Transverse colon (tissue), 4 donors: Measurements from ENCODE around the gene AGPS. TPM values are rescaled to one million over a fixed set of nuclear protein-coding genes. Genes with fewer than 3 reads are reported as not detected.

ENCODE experiments used
- DNase-seq: peaks from one replicate; pipeline ENCODE4 v3.0.0-alpha.2; 2019
- H3K27ac ChIP-seq, 4 donors: fragments of 200-600 bp; sonication (generic); 2 replicates each; pipeline ENCODE4 v1.5.1; 2016 to 2018; ENCODE audit warnings: inconsistent platforms in 4 of 4
- H3K27me3 ChIP-seq: fragments of 200-600 bp; sonication (generic); 2 replicates; pipeline ENCODE4 v1.5.1; 2017; ENCODE audit warnings: inconsistent platforms
- H3K36me3 ChIP-seq, 4 donors: fragments of 200-600 bp; sonication (generic); 2 replicates each; pipeline ENCODE4 v1.5.1; 2017 to 2019; ENCODE audit warnings: inconsistent platforms in 4 of 4
- H3K4me1 ChIP-seq, 4 donors: fragments of 200-600 bp; sonication (generic); 2 replicates each; pipeline ENCODE4 v1.5.1; 2017 to 2020; ENCODE audit warnings: inconsistent platforms in 4 of 4
- H3K4me3 ChIP-seq, 4 donors: fragments of 200-600 bp; sonication (generic); 1 replicate in 1 of 4; 2 replicates in 3 of 4; pipeline versions ENCODE4 v1.5.1 to v1.6.1; 2017 to 2019; ENCODE audit warnings: inconsistent platforms in 4 of 4
- H3K9me3 ChIP-seq, 2 donors: fragments of 200-600 bp; sonication (generic); 2 replicates each; pipeline ENCODE4 v1.5.1; 2017 to 2019; ENCODE audit warnings: inconsistent platforms in 2 of 2
- EP300 ChIP-seq: sonication (generic); formaldehyde crosslinking; IDR thresholded peaks from one replicate; pipeline ENCODE4 v1.6.1; 2017; ENCODE audit warnings: antibody characterized with exemption, low read depth
- POLR2A ChIP-seq: fragments of 450-650 bp; IDR thresholded peaks from one replicate; pipeline ENCODE4 v1.6.1; 2016; ENCODE audit warnings: antibody characterized with exemption, mild to moderate bottlenecking, moderate library complexity
- POLR2AphosphoS5 ChIP-seq, 3 donors: sonication (generic); formaldehyde crosslinking; IDR thresholded peaks; one replicate each; pipeline ENCODE4 v1.6.1; 2016; ENCODE audit warnings: antibody characterized with exemption in 3 of 3
- WGBS, 2 donors: methylation state at CpG; one replicate each; pipeline ENCODE4 v1.1.5; 2018; ENCODE audit warnings: low coverage in 1 of 2; 5-methylcytosine and 5-hydroxymethylcytosine counted together
- in situ Hi-C, 4 donors: fragments of 200-750 bp; cut with MboI; loops; one replicate each; pipeline versions ENCODE4 v1.15.0 to v1.15.1; 2017; ENCODE audit warnings: low sequenced_read_pairs in 3 of 4, low pct_ligation_motif_present in 1 of 4, low pct_unique_long_range_greater_than_20kb in 1 of 4
- intact Hi-C: fragments of 100-400 bp; cut with DNase I; formaldehyde crosslinking; loops from one replicate; pipeline ENCODE4 v1.15.1; 2023; ENCODE audit warnings: low total_unique reads
- total RNA-seq, 4 donors: library from RNA; depleted of rRNA; stranded (reverse); fragments of >200 nt; gene quantifications; one replicate each; pipeline ENCODE4 v1.1.0, GENCODE V29; 2016
- TF ChIP-seq, protein P1 (sequence below), 5 experiments: fragments of 200-600 bp in 3 of 5; fragments of 450-650 bp in 2 of 5; sonication (generic) in 3 of 5; IDR thresholded peaks; 1 replicate in 2 of 5; 2 replicates in 3 of 5; pipeline ENCODE4 v1.5.1; 2016 to 2017; ENCODE audit warnings: antibody characterized with exemption in 5 of 5, inconsistent platforms in 3 of 5, mild to moderate bottlenecking in 2 of 5, moderate library complexity in 1 of 5

The AGPS gene
- total RNA-seq, 4 donors from 2014 or later = 15.0 to 81.6 (median 58.1) TPM

DNA sequence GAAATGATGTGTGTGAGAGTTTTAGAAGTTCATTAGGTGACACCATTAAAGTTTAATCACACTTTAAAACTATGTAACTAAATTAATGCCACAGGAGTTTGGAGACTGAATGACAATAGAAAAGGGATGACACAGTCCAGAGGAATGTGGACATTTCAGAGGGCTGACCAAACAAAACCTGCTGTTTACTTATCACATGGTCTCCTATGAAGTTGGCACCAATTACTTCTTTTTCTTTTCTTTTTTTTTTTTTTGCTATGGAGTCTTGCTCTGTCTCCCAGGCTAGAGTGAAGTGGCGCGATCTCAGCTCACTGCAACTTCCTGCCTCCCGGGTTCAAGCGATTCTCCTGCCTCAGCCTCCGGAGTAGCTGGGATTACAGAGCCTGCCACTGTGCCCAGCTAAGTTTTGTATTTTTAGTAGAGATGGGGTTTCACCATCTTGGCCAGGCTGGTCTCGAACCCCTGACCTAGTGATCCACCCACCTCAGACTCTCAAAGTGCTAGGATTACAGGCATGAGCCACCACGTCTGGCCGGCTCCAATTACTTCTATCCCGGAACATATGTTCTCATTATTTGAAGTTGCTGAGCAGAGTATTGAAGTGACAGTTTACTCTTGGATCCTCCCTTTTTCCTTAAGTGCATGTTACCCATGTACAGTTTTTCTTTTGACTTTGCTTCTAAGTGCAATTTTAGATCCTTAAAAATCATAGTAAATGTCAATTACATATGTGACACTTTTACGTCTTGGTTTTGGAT lies 4.3 kb downstream of the AGPS start:
- Histone ChIP-seq H3K9me3 (no peaks in the 10 kb centered on the region), H3K4me1 (peaks cover 11 to 76% (median 45%) of the 10 kb centered on the region in 4 donors), H3K27me3 (no peaks in the 10 kb centered on the region), H3K36me3 (no peaks in the 10 kb centered on the region), H3K27ac (peak overlapping the region; percentile 48 to 65 (median 49)), H3K4me3 (no peak overlapping the region)
- intact Hi-C loops (no loop called here), in situ Hi-C loops (no loop called here)
- 82 to 86% methylated on average over 9 to 10 of the region's 10 CpGs for WGBS, 2 donors
- no peak for DNase-seq
- TF ChIP-seq EP300 (no peak), POLR2A (no peak), POLR2AphosphoS5 (IDR thresholded peaks at IDR 0.05) (no peak)
- TF ChIP-seq, protein P1, sequence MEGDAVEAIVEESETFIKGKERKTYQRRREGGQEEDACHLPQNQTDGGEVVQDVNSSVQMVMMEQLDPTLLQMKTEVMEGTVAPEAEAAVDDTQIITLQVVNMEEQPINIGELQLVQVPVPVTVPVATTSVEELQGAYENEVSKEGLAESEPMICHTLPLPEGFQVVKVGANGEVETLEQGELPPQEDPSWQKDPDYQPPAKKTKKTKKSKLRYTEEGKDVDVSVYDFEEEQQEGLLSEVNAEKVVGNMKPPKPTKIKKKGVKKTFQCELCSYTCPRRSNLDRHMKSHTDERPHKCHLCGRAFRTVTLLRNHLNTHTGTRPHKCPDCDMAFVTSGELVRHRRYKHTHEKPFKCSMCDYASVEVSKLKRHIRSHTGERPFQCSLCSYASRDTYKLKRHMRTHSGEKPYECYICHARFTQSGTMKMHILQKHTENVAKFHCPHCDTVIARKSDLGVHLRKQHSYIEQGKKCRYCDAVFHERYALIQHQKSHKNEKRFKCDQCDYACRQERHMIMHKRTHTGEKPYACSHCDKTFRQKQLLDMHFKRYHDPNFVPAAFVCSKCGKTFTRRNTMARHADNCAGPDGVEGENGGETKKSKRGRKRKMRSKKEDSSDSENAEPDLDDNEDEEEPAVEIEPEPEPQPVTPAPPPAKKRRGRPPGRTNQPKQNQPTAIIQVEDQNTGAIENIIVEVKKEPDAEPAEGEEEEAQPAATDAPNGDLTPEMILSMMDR (IDR thresholded peaks at IDR 0.05) = no peak

DNA sequence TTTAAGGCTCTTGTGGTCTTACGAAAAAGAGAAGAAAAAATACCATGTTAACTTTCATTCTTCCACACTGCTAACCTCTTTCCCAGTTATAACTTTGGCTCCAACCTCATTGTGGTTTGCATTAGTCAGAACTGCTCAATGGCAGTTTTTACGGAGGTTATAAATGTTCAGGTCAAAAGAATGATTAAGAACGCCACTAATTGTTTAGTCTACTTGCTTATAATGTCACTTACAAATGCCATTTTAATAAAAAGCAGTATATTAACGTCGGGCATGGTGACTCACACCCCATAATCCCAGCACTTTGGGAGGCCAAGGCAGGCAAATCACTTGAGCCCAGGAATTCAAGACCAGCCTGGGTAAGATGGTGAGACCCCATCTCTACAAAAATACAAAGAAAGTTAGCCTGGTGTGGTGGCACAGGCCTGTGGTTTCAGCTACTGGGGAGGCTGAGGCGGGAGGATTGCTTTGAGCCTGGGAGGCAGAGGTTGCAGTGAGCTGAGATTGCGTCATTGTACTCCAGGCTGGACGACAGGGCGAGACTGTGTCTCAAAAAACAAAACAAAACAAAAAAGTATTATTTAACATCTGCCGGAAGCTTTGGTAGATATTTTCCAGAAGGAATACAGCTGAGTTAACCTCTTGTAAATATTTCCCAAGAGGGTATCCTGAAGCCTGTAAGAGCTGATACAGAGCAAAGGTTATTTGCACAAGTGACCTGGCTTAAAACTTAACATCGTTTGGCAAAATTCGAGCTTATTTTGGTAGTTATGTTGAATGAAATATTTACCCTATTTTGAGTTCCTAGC lies 5.1 kb downstream of the AGPS start:
- WGBS, 2 donors = 36 to 49% methylated on average over 12 of the region's 12 CpGs
- Histone ChIP-seq H3K27me3 (no peaks in the 10 kb centered on the region), H3K4me3 (no peak overlapping the region), H3K27ac (peak overlapping the region; percentile 48 to 65 (median 49)), H3K36me3 (no peaks in the 10 kb centered on the region), H3K9me3 (no peaks in the 10 kb centered on the region), H3K4me1 (peaks cover 7 to 71% (median 42%) of the 10 kb centered on the region in 4 donors)
- TF ChIP-seq POLR2A (no peak), POLR2AphosphoS5 (IDR thresholded peaks at IDR 0.05) (peak; percentile 26 to 53 (median 32))
- TF ChIP-seq, protein P1 (IDR thresholded peaks at IDR 0.05) = no peak
- intact Hi-C loops (no loop called here), in situ Hi-C loops (no loop called here)
- peak; percentile 19 for DNase-seq

DNA sequence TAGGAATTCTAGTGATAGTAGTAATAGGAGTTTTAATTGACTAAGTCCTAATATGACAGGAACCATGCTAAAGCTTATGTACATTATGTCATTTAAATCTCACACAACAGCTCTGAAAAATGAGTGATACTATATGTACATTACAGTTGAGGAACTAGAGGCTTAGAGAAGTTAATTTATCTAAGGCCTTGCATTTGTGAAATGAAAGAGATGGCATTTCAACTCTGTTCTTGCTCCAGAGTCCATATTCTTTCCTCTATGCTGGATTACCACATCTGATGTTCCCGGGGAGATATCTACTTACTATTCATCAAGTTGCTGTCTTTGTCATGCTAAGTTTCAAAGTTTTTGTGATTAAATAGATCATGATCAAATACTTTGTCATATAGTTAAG lies 5.7 kb downstream of the AGPS start:
- DNase-seq = no peak
- Histone ChIP-seq H3K27ac (peak overlapping the region; percentile 48 to 65 (median 49)), H3K9me3 (no peaks in the 10 kb centered on the region), H3K4me3 (no peak overlapping the region), H3K27me3 (no peaks in the 10 kb centered on the region), H3K4me1 (peaks cover 7 to 70% (median 42%) of the 10 kb centered on the region in 4 donors), H3K36me3 (no peaks in the 10 kb centered on the region)
- intact Hi-C loops (no loop called here), in situ Hi-C loops (no loop called here)
- 44 to 91% methylated on average over 1 of the region's 1 CpG for WGBS, 2 donors
- TF ChIP-seq, protein P1 (IDR thresholded peaks at IDR 0.05) = no peak
- no peak for TF ChIP-seq EP300

DNA sequence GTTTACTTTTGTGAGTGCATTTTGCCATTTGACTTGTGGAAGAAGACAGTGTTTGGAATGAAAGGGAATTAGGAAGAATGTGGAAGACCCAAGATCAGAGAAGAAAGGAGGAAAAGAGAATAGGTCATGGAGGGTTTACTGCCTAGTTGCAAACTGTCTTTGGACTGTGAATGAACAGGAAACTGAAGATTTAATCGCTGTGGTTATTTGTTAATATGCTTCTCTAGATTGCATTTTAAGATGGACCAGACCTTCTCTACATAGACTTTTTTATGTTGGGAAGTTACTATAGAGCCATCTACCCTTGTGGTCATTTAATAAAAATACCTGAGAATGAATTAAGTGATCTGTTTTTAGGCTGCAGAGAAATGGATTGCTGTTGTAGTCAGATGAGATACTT lies 6.2 kb downstream of the AGPS start:
- DNase-seq = no peak
- Histone ChIP-seq H3K9me3 (no peaks in the 10 kb centered on the region), H3K27ac (peak overlapping the region in 2 of 4 donors; percentile 49 to 65), H3K4me1 (peaks cover 6 to 65% (median 41%) of the 10 kb centered on the region in 4 donors), H3K36me3 (no peaks in the 10 kb centered on the region), H3K27me3 (no peaks in the 10 kb centered on the region), H3K4me3 (no peak overlapping the region)
- WGBS, 2 donors = 58 to 71% methylated on average over 1 of the region's 1 CpG
- intact Hi-C loops (no loop called here), in situ Hi-C loops (no loop called here)
- TF ChIP-seq, protein P1 (IDR thresholded peaks at IDR 0.05) = no peak
- TF ChIP-seq EP300 = no peak
- no peak for TF ChIP-seq POLR2AphosphoS5 (IDR thresholded peaks at IDR 0.05)
- TF ChIP-seq POLR2A = no peak
